ENCODE data around the gene CLDND2.

CLDND2 gene

DNA sequence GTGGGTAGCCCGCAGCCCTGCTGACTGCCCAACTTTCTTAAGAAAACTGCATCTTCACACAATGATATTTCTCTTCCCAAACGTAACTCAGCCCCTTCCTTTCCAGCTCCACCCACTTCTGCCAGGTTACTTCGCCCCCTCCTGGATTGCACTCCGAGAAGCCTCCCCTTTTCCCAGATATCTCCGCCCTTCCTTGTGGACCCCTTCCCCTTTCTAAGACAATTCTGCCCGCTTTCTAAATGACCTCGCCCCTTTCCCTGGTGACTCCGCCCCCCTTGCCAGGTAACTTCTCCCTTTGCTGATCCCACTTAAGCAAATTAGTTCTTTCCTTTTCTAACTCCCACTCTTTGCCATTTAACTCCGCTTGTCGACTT lies 29.5 kb downstream of the CLDND2 start (continued):
- TF ChIP-seq, protein P1, sequence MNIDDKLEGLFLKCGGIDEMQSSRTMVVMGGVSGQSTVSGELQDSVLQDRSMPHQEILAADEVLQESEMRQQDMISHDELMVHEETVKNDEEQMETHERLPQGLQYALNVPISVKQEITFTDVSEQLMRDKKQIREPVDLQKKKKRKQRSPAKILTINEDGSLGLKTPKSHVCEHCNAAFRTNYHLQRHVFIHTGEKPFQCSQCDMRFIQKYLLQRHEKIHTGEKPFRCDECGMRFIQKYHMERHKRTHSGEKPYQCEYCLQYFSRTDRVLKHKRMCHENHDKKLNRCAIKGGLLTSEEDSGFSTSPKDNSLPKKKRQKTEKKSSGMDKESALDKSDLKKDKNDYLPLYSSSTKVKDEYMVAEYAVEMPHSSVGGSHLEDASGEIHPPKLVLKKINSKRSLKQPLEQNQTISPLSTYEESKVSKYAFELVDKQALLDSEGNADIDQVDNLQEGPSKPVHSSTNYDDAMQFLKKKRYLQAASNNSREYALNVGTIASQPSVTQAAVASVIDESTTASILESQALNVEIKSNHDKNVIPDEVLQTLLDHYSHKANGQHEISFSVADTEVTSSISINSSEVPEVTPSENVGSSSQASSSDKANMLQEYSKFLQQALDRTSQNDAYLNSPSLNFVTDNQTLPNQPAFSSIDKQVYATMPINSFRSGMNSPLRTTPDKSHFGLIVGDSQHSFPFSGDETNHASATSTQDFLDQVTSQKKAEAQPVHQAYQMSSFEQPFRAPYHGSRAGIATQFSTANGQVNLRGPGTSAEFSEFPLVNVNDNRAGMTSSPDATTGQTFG (tag by site-specific recombination; IDR thresholded peaks at IDR 0.05; ENCODE audit: borderline replicate concordance): no peak; the same call in 1 of the 2 replicates
- TF ChIP-seq BCL11A (tag by site-specific recombination; IDR thresholded peaks at IDR 0.05; ENCODE audit: low read depth): no peak
- TF ChIP-seq ZNF501 (tag by site-specific recombination; IDR thresholded peaks at IDR 0.05): no peak
- TF ChIP-seq MEIS1 (CRISPR knock-in tag; IDR thresholded peaks at IDR 0.05; ENCODE audit: borderline replicate concordance): no peak
- TF ChIP-seq ZNF664 (tag by site-specific recombination; IDR thresholded peaks at IDR 0.05): no peak
- TF ChIP-seq GLI4 (tag by site-specific recombination; IDR thresholded peaks at IDR 0.05): no peak
- 0 out of 2 replicates have a peak, but pooled peaks have one; percentile 14 for TF ChIP-seq ZNF785 (tag by site-specific recombination; IDR thresholded peaks at IDR 0.05)
- no peak for TF ChIP-seq ZNF24 (tag by site-specific recombination; IDR thresholded peaks at IDR 0.05)

DNA sequence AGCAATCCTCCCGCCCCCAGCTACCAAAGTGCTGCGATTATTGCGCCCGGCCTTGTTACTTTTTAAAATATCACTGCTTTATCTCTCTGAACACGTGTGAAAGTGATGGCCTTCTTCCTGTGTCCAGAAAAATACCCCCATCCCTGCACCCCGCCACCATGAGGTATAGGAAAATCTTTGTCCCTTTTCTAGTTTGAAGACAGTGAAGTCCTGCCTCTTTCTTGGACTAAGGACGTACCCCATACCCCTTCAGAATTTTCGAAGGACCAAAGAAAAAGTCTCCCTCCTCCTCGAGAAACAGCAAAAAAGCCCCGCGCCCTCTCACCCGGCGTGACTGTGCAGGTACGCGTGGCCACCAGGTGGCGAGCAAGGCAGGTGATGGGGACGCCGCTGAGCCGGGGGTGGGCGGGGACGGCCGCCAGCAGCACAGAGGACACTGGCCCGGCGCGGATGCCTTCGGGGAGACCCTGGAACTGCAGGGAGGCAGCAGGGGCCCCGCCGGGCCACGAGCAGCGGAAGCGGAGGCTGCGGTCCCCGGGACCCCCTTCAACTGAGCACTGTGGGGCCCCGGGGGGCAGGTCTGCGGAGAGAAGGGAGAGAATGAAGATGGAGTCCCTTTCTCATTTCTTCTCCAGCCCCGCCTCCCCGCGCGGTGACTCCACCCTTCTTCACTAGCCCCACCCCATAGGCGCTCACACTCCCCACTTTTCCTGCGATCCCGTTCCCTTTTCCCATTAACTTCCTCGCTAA lies 30.1 kb downstream of the CLDND2 start:
- H3K27ac ChIP-seq (ENCODE audit: extremely low read depth, low read depth, low read length): no peak overlapping the region
- CTCF ChIA-PET: interaction anchor here (0.6 to 3.1 kb wide), 34 partner anchors 10 to 332 kb away, joined by 3 to 16 read pairs (median 3); partner anchors contain the start of genes NKG7 and SIGLEC10
- 0 out of 2 replicates have a peak, but pooled peaks cover 8% of the 10 kb centered on the region for H3K4me1 ChIP-seq (ENCODE audit: control insufficient read depth, insufficient read depth, low read length)
- no peaks in the 10 kb centered on the region for H3K36me3 ChIP-seq (ENCODE audit: control insufficient read depth in 2 of 2, insufficient read depth in 1 of 2, low read length in 2 of 2)
- H3K4me3 ChIP-seq (ENCODE audit: low read depth, low read length): peak overlapping the region; percentile 82
- POLR2A ChIA-PET: interaction anchor here (1.1 to 2.2 kb wide), 3 partner anchors 10 to 29 kb away, joined by 4 to 37 read pairs (median 9); no protein-coding TSS in a partner anchor
- H3K9me3 ChIP-seq (ENCODE audit: control insufficient read depth, insufficient read depth, low read depth, low read length): no peaks in the 10 kb centered on the region
- TF ChIP-seq ZNF561 (tag by site-specific recombination; IDR thresholded peaks at IDR 0.05; ENCODE audit: borderline replicate concordance) (peak; percentile 50; the same call in 1 of the 2 replicates), IKZF3 (tag by site-specific recombination; IDR thresholded peaks at IDR 0.05) (peak; percentile 64; the same call in 1 of the 2 replicates), ZXDB (tag by site-specific recombination; IDR thresholded peaks at IDR 0.05) (peak; percentile 39; the same call in 1 of the 2 replicates), ZNF596 (tag by site-specific recombination; IDR thresholded peaks at IDR 0.05) (no peak), KLF9 (tag by site-specific recombination; IDR thresholded peaks at IDR 0.05; ENCODE audit: low read depth) (peak; percentile 90), EGR2 (tag by site-specific recombination; IDR thresholded peaks at IDR 0.05; ENCODE audit: low read depth) (0 out of 2 replicates have a peak, but pooled peaks have one; percentile 26), KLF16 (tag by site-specific recombination; IDR thresholded peaks at IDR 0.05) (peak; percentile 67), ZFHX2 (tag by site-specific recombination; conservative IDR thresholded peaks at IDR 0.05) (peak; percentile 50), ZNF335 (tag by site-specific recombination; conservative IDR thresholded peaks at IDR 0.05) (peak; percentile 1; the same call in 1 of the 2 replicates), ZNF366 (tag by site-specific recombination; conservative IDR thresholded peaks at IDR 0.05) (peak; percentile 56; the same call in 1 of the 2 replicates), ZEB2 (tag by site-specific recombination; IDR thresholded peaks at IDR 0.05) (peak; percentile 52; the same call in 1 of the 2 replicates), GLIS2 (tag by site-specific recombination; IDR thresholded peaks at IDR 0.05) (peak; percentile 69), ZNF791 (tag by site-specific recombination; IDR thresholded peaks at IDR 0.05) (no peak), ZNF404 (tag by site-specific recombination; IDR thresholded peaks at IDR 0.05) (no peak), ZNF658 (tag by site-specific recombination; IDR thresholded peaks at IDR 0.05) (no peak), SP2 (tag by site-specific recombination; IDR thresholded peaks at IDR 0.05) (peak; percentile 2), ZNF558 (tag by site-specific recombination; IDR thresholded peaks at IDR 0.05) (no peak), ZBTB48 (tag by site-specific recombination; IDR thresholded peaks at IDR 0.05) (no peak), ZBTB20 (tag by site-specific recombination; IDR thresholded peaks at IDR 0.05) (peak; percentile 92), ZNF707 (tag by site-specific recombination; IDR thresholded peaks at IDR 0.05) (no peak), ZIC2 (tag by site-specific recombination; IDR thresholded peaks at IDR 0.05) (peak; percentile 59)
- TF ChIP-seq, protein P2, sequence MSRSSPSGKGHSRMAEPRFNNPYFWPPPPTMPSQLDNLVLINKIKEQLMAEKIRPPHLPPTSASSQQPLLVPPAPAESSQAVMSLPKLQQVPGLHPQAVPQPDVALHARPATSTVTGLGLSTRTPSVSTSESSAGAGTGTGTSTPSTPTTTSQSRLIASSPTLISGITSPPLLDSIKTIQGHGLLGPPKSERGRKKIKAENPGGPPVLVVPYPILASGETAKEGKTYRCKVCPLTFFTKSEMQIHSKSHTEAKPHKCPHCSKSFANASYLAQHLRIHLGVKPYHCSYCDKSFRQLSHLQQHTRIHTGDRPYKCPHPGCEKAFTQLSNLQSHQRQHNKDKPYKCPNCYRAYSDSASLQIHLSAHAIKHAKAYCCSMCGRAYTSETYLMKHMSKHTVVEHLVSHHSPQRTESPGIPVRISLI (tag by site-specific recombination; IDR thresholded peaks at IDR 0.05): 0 out of 2 replicates have a peak, but pooled peaks have one; percentile 38
- TF ChIP-seq, protein P3, sequence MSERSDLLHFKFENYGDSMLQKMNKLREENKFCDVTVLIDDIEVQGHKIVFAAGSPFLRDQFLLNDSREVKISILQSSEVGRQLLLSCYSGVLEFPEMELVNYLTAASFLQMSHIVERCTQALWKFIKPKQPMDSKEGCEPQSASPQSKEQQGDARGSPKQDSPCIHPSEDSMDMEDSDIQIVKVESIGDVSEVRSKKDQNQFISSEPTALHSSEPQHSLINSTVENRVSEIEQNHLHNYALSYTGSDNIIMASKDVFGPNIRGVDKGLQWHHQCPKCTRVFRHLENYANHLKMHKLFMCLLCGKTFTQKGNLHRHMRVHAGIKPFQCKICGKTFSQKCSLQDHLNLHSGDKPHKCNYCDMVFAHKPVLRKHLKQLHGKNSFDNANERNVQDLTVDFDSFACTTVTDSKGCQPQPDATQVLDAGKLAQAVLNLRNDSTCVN (tag by site-specific recombination; optimal IDR thresholded peaks at IDR 0.05): peak; percentile 55
- TF ChIP-seq, protein P4, sequence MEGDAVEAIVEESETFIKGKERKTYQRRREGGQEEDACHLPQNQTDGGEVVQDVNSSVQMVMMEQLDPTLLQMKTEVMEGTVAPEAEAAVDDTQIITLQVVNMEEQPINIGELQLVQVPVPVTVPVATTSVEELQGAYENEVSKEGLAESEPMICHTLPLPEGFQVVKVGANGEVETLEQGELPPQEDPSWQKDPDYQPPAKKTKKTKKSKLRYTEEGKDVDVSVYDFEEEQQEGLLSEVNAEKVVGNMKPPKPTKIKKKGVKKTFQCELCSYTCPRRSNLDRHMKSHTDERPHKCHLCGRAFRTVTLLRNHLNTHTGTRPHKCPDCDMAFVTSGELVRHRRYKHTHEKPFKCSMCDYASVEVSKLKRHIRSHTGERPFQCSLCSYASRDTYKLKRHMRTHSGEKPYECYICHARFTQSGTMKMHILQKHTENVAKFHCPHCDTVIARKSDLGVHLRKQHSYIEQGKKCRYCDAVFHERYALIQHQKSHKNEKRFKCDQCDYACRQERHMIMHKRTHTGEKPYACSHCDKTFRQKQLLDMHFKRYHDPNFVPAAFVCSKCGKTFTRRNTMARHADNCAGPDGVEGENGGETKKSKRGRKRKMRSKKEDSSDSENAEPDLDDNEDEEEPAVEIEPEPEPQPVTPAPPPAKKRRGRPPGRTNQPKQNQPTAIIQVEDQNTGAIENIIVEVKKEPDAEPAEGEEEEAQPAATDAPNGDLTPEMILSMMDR (tag by site-specific recombination; IDR thresholded peaks at IDR 0.05): peak; percentile 84
